Measurements from ENCODE around the gene HOXB1.
"Not testable (repeated sequence)": the region's sequence is repeated elsewhere in the genome, so short reads cannot be mapped to it uniquely, and the experiment has no call there.

HOXB1 gene

GRCh38 chr17:48542114-48542656 is 11.4 kb upstream of the HOXB1 start:
- no peak for DNase-seq

GRCh38 chr17:48541577-48542113 is 10.8 kb upstream of the HOXB1 start:
- DNase-seq = no peak

- DNase-seq = no peak
Observed at GRCh38 chr17:48541036-48541576, 10.3 kb upstream of the HOXB1 start.

GRCh38 chr17:48540213-48540612 is 9.4 kb upstream of the HOXB1 start:
- no peak for DNase-seq

- no peak for DNase-seq
Observed at GRCh38 chr17:48539177-48539576, 8.4 kb upstream of the HOXB1 start.

- no peak for DNase-seq
Observed at GRCh38 chr17:48537316-48537715, 6.5 kb upstream of the HOXB1 start.

GRCh38 chr17:48535793-48536559 is 5.2 kb upstream of the HOXB1 start:
- DNase-seq = not testable (repeated sequence)

GRCh38 chr17:48532261-48532660 is 1.4 kb upstream of the HOXB1 start:
- DNase-seq = no peak

- DNase-seq = no peak
Observed at GRCh38 chr17:48530208-48530886, 464 bp downstream of the HOXB1 start.

- no peak for DNase-seq
Observed at GRCh38 chr17:48529683-48530009, 1.2 kb downstream of the HOXB1 start.

GRCh38 chr17:48528936-48529682 is 1.7 kb downstream of the HOXB1 start:
- no peak for DNase-seq

GRCh38 chr17:48528153-48528935 is 2.5 kb downstream of the HOXB1 start:
- no peak for DNase-seq

- no peak for DNase-seq
Observed at GRCh38 chr17:48527547-48527932, 3.3 kb downstream of the HOXB1 start.

- no peak for DNase-seq
Observed at GRCh38 chr17:48526608-48527546, 3.9 kb downstream of the HOXB1 start.

- DNase-seq = no peak
Observed at GRCh38 chr17:48523010-48523409, 7.8 kb downstream of the HOXB1 start.

GRCh38 chr17:48522031-48522653 is 8.7 kb downstream of the HOXB1 start:
- no peak for DNase-seq

GRCh38 chr17:48520631-48521079 is 10.2 kb downstream of the HOXB1 start:
- no peak for DNase-seq

GRCh38 chr17:48519427-48519826 is 11.4 kb downstream of the HOXB1 start:
- DNase-seq = no peak

GRCh38 chr17:48517478-48517877 is 13.3 kb downstream of the HOXB1 start:
- no peak for DNase-seq
